NCI-H82 (cell line): ENCODE measurements around the gene SPAG16.
"Not testable (repeated sequence)": the region's sequence is repeated elsewhere in the genome, so short reads cannot be mapped to it uniquely, and the experiment has no call there.

Experiments
- DNase-seq: peaks from one replicate; lab custom pipeline; 2025; lab: John Stamatoyannopoulos, UW

SPAG16 gene

DNA sequence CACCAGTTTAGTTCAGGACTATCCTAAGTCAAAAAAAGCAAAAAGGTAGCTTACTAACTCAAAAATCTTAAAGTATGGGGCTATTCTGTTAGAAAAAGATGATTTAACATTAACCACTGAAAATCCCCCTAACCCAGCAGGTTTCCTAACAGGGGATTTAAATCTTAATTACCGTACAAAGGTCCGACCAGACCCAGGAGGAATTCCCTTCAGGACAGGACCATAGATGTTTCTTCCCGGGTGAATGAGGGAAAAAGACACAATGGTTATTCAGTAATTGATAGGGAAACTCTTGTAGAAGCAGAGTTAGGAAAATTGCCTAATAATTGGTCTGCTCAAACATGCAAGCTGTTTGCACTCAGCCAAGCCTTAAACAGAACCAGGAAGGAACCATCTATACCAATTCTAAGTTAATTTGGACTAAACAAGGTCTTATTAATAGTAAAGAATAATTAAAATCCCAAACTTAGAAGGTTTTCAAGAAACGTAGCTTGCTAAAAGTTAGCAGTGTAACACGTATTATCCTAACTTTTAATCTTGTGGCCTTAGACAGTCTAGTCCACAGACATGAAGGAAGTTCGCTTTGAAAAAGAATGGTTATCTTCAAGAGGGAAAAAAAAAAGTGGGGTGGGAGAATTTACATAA is 124.3 kb downstream of the SPAG16 start:
- DNase-seq, result not testable (repeated sequence)

DNA sequence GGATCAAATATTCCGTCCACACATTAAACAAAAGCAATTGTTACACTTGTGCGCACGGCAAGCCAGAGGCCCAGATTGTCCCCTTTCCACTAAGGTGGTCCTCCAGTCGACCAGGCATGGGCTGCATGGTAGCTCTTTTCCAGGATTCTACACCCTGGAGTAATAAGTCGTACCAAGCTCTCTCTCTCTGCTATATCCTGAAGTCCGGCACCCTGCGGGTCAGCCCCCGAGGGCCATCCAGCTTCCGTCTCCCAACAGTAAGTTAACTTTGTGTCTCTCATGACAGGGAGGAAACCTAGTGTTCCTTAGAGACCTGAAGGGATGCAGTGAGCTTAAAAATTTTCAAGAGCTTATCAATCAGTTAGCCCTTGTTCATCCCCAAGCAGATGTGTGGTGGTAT is 126.4 kb downstream of the SPAG16 start:
- not testable (repeated sequence) for DNase-seq

DNA sequence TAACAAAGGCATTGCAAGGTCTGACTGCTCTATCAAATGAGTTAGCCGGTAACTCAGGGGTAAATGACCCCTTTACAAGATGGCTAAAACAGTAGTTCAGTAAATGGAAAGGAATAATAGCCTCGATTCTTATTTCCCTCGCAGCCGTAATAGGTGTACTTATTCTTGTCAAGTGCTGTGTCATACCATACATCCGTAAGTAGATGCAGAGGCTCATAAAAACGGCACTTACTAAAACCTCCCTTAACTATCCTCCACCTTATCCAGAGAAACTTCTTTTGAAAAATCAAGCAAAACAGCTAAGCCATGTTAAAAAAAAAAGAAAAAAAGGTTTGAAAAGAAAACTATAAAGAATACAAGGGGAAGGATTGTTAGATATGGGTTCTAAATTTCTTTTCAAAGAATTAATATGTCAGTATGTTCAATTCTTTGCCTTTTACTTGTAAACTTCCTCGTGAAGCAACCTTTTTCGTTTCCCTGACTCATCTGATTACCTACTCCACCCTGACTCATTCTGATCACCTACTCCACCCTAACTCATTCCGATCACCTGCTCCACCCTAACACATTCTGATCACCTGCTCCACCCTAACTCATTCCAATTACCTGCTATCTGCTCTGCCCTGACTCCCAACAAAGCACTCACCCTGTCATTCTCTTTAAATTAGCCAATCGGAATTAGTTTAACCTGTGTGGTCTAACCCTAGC is 127.5 kb downstream of the SPAG16 start:
- DNase-seq, result no peak

DNA sequence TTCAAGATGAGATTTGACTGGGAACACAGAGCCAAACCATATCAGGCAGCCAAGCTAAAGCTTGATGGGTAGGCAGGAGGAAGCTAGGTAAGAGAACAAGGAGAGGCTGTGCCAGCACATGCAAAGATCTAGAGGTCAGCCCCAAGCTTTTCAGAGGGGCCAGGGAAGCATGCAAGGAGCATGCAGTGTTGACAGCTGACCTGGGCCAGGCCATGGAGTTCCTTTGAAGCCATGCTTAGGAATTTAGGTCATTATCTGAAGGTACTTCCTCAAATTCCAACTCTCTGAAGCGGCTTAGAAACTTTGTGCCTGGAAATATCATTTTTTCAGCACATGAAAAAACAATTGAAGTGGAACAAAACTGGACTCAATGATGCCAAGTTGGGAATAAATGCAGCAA is 130.8 kb downstream of the SPAG16 start:
- no peak for DNase-seq

DNA sequence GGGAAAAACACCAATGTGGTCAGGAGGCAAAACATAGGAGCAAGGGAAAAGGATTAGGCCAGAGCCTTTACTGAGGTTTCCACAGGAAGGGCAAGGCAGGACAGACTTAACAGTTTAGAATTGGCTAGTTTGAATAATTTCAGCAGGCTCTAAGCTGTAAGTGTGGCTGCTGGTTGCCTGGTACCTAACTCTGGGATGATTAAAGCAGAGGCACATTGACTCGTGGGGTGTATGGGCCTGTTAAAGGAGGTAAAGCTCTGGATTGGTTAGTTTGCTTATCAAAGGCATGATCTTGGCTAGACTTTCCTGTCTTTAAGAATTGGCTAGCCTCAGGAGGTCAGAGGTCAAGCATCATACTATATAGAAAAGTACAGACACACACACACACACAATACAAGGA is 132.6 kb downstream of the SPAG16 start:
- DNase-seq, result no peak

DNA sequence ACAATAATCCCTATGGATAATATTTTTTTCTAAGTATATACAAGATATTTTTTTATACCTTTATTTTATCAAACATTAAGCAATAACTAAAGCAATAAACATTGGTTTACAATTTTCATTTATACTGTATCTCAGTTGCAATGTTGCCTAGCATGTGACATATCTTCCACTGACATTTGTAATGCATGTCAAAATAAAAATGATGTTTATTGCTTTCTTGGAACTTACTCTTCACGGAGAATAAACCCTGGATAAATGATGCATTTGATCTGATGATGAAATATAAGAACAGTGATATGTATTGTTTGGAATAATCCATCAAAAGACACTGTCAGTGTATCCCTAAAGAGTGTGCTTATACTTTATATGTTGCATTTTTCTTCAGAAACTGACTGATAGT is 135.7 kb downstream of the SPAG16 start:
- DNase-seq, result no peak

DNA sequence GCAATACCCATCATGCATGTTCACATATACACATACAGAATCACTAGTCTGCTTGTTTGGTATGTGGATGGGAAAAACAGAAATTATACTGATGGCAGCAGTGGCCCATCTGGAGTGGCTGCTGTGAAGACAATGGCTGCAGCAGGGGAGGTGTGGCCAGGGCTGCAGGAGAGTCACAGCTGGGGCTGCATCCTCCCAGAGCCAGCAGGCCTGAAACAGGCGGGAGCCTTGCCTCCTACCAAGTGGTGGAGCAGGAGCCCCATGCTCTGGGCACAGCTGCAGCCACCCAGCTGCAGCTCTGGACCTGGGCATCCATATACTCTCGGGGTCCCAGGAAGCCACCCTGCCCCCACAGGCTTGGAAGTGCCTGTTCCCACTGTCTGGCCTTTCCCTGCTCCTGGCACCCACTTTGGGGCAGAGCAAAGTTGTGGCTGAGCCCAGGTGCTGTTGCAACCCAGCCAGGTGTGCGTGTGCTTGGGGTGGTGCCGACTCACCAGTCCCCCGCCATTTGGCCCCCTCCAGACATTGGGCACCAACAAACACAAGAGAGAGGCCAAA is 136.6 kb downstream of the SPAG16 start:
- no peak for DNase-seq

DNA sequence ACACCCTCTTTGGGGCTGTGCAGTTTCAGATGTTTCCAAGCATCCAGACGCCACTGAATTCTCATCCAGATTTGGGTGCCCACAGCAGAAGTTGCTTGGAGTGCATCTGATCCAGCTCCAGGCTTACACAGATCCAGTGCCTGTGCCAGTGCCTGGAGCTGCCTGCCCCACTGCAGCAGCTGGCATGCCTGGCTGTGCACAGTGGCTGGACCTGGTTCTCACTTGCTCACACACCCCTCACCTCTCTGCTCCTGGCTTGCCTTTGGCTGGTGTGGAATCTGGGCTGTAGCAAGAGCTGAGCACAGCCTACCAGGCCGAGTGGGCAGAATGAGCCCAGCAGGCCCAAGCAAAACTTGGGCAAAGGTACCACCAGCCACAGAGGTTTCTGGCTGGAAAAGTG is 137.9 kb downstream of the SPAG16 start:
- no peak for DNase-seq

DNA sequence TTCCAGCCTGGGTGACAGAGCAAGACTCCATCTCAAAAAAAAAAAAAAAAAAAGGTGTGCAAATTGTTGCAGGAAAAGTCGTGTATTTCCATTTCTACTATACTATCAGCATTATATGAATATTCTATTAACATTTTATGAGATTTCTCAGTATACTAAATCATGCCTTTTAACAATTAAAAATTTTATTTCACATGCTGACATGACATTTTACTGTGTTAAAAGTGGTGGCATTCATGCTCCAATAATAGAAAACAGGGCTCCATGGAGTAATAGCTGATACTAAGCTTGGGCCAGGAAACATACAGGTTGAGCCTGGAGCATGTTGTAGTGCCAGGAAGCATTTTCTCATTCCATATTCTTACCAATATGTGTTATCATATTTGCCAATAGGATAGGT is 141.4 kb downstream of the SPAG16 start:
- DNase-seq, result no peak

DNA sequence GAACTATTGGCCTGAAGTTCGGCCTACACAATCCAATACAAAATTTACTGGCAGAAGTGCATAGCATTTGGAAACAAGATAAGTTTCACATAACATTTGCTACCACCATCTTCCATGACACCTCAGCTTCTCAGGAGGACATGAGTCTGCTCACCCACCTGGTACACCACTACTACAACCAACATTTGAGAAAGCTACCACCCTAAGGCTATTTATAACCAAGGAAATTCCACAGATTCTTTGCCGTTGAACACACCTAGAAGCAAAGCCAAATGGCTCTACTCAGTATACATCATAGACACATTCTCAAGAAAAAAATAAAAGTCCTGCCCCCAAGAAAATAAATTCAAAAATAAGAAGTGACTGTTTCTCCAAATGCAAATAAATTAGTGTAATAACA is 145.3 kb downstream of the SPAG16 start:
- DNase-seq, result no peak

DNA sequence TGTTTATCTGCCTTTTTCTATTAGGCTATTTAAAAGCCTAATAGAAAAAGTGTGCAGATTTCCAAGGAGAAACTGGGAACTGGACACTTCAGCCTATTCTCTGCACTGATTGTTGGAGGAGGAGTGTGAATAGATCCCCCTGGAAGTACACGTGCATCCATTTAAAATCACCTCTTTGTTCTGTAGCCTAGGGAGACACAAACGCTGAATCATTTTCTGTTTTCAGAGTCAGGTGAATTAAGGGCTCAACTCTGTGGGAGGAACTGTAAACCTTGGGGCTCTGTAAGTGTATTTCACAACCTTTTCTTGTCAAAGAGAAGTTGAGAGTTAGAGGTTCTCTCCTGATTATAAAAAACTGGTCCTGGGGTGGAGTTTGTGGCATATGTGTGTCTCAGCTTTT is 159.7 kb downstream of the SPAG16 start:
- DNase-seq, result no peak

DNA sequence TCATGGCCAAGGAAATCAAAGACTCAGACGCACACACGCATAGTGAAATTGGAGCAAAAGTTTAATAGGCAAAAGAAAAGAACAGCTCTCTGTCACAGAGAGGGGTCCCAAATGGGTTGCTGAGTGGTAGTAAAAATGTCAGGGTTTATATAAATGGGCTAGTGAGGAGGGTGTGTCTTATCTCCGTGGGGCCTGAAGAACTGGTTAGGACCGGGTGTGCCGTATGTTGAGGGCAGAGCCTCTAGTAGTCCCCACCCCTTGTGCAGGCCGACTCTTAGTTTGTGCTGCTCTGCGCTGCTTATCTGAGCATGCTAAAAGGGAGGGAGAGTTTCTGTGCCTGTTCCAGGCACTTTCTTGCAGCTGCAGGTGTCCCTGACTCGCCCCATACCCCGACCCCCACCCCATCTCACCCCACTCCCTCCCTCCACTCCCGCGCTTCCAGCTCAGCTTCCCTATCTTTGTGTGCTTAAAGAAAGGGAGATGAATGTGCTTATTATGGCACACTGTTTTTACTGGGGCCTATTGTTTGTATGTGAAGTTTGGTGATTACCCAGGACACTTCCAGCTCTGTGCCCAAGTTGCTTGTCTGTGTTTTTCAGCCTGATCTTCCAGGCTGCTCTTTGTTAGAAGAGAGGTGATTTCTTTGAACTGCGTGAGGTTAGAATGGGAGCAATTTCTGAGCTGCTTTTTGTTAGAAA is 167.4 kb downstream of the SPAG16 start:
- no peak for DNase-seq

DNA sequence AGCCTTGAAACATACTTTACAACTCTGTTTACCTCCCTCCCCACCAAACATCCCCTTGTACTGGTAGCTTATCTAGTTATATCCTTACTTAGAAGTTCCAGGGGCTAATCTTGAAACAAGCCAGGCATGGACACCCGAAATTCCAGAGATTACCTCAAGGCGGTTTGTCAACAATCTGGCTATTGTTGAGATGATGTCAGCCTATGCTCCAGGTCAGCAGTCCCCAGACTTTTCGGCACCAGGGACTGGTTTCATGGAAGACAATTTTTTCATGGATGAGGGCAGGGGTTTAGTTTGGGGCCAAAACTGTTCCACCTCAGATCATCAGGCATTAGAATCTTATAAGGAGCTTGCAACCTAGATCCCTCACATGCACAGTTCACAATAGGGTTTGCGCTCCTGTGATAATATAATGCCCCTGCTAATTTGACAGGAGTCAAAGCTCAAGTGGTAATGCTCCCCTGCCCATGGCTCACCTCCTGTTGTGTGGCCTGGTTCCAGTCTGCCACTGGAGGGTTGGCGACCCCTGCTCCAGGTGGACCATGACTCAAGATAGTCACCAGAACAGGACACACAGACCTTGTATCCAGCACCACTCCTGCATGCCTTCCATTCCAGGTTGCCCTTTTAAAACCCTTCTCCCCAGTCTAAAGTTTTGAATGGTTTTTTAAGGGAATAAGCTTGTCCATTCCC is 171.2 kb downstream of the SPAG16 start:
- peak; percentile 22 for DNase-seq

DNA sequence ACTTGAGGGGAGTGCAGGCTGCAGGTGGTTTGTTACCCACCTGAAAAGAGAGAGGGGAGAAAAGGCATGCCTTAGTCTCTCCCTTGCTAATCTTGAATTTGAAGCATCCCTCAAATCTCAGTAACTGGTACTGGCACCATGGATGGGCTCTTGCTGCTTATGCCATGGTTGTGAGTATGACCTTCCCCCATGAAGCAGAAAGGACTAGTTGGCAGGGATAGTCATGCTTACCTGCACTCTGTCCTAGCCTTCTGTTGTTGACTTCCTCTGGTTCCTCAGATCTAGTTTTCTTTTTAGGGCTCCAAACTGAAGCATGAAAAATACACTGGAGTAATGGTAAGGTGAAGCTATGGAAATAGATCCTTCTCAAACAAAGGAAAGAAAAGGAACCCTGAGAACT is 191.2 kb downstream of the SPAG16 start:
- no peak for DNase-seq

DNA sequence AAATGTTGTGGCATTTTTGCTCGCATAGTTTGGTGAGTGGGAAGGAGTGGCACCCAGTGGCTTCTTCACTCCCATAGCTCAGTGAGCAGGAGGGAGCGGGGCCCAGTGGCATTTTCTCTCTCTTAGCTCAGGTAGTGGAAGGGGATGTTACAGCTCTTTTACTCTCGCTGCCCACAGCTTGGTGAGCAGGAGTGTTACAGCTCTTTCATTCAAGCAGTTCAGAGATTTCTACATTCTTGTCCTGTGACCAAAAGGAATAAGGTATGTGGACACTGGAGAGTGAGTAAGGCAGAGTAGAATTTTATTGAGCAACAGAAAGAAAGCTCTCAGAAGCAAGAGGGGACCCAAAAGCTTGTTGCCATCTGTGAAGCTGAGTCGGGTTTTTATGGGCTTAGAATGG is 192.4 kb downstream of the SPAG16 start:
- DNase-seq, result no peak

DNA sequence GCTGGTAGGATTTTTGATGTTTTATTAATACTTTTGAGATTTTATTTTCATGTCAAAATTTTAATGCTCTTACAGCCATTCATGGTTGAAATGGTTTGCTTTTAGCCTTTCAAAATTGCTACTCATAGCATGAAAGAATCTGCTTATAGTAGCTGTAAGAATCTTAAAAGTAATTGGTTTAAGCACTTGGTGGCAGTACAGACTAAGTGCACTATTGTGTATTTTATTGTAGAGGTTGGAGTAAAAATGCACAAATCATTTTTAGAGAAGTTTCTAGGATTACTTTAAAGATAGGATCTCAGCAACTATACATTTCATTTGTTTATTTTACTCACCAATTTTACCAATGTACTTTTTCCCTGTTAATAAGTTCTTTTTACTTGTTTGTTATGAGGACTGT is 205.8 kb downstream of the SPAG16 start:
- DNase-seq, result peak; percentile 41

DNA sequence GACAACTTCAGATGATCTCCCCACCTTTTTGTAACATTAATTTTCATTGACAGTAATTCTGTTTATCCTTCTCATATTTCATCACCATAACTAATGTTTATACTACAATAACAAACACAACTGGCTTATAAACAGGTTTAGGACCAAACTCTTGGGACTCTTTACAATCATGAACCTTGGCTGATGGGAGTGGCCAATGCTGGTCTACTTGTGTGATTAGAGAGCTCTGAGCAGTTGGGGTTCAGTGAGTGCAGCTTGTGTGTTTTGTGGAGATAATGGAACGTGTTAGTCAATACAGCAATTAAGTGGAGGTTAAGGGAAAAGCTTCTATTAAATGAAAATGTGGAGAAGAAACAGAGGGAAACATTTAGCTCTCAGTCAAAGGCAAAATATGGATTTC is 207.1 kb downstream of the SPAG16 start:
- DNase-seq, result no peak

DNA sequence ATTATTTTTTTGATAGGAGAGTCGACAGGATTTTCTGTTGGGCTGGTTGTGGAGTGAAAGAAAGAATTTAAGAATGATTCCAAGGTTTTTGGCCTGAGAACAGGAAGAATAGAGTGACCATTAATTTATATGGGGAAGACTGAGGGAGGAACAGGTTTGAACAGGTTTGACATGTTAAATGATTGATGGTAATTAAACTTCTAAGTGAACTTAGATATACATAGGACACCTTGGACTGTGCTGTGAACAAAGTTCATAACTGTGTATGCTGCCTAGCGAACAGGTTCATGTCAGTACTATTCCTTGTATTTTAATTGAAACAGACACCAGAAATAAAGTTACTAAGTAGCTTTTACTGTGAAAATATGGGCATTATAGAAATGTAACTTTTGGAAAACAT is 212.0 kb downstream of the SPAG16 start:
- no peak for DNase-seq

DNA sequence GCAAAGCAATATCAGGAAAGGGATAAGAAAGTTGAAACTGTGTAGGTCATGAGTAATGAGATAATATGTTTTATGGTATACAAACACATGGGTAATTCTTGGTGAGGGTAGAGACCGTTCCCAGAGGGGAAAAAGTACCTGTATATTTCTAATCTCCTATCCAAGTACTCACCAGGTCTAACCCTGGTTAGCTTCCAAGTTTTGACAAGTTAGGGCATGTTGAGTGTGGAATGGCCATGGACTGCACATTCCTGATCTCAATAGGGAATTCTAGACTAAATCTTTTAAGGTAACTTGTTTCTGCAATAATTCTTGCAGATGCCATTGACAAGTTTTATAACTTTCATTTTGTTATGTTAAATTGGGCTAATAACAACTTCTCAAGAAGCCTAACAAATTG is 216.6 kb downstream of the SPAG16 start:
- DNase-seq, result no peak

DNA sequence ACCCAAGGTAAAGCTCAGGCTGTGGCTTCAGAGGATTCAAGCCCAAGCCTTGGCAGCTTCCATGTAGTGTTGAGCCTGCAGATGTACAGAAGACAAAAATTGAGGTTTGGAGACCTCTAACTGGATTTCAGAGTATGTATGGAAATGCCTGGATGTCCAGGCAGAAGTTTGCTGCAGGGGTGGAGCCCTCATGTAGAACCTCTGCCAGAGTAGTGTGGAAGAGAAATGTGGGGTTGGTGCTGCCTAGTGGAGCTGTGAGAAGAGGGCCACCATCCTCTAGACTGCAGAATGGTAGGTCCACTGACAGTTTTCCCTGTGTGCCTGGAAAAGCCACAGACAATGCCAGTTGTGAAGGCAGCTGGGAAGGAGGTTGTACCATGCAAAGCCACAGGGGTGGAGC is 239.9 kb downstream of the SPAG16 start:
- DNase-seq, result no peak

DNA sequence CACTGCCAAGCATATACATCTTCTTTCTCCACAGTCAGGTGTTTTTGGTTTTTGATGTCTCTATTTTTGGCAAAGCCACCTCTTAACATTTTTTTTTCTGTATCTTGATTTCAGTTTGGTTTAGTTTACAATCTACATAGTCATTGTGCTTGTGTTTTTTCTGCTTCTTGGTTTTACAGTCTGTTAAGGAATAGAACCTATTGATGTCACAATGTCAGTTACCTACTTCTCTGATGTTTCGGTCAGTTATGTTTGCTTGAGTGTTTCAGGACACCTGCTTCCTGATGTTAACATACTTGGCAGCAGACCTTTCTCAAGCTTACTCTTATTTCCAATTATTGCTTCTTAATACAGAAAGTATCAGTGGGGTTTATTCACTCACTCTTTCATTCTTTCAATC is 253.3 kb downstream of the SPAG16 start:
- no peak for DNase-seq

DNA sequence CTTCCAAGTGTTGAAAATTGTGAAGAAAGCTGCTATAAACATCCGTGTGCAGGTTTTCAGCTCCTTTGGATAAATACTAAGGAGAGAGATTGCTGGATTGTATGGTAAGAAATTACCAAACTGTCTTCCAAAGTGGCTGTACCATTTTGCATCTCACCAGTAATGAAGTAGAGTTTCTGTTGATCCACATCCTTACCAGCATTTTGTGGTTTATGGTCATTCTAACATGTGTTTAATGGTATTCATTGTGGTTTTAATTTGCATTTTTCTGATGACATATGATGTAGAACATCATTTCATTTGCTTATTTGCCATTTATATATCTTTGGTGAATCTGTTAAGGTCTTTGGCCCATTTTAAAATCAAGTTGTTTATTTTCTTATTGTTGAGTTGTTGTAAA is 260.7 kb downstream of the SPAG16 start:
- DNase-seq, result no peak

DNA sequence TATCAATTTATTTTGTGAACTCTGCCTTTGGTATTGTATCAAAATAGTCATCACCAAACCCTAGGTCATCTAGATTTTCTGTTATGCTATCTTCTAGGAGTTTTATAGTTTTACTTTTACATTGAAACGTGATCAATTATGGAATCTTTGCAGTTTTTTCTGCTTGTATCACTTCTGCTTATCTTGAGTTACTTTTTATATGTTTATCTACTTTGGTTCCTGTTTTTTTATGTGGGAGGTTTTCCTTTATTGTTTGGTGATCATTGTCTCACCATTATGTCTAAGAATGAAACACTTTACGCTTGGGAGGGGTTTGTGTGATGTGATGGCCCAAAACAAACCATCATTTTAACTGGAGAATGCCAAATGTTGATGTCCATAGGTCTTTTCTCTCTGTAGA is 261.2 kb downstream of the SPAG16 start:
- no peak for DNase-seq
